Prostate gland (tissue), 2 donors: ENCODE measurements around the gene CSRNP3.

Source experiments
- CTCF ChIP-seq, 4 experiments: fragments of 200-600 bp in 2 of 4; fragments of 450-650 bp in 2 of 4; sonication (generic) in 2 of 4; IDR thresholded peaks; 1 replicate in 3 of 4; 2 replicates in 1 of 4; pipeline ENCODE4 v1.5.1; 2016 to 2019; ENCODE audit warnings: antibody characterized with exemption in 4 of 4, mild to moderate bottlenecking in 2 of 4, moderate library complexity in 2 of 4
- POLR2A ChIP-seq: fragments of 450-650 bp; IDR thresholded peaks from one replicate; pipeline ENCODE4 v1.6.1; 2016; ENCODE audit warnings: antibody characterized with exemption, mild to moderate bottlenecking

- TF ChIP-seq CTCF (IDR thresholded peaks at IDR 0.05) (no peak), POLR2A (no peak)
Observed at GRCh38 chr2:165609672-165610071, 140.2 kb downstream of the CSRNP3 start.
